DND-41 (cell line): ENCODE data around the gene JAKMIP1.

ENCODE experiments used
- ATAC-seq: fragments of 200-7000 bp; cut with Tn5 transposase; 3 replicates; pipeline ENCODE4 v1.9.1; 2021; ENCODE audit warnings: low read depth; ENCODE audit not compliant: insufficient read depth
- DNase-seq: peaks from one replicate; pipeline ENCODE4 v3.0.0-alpha.2; 2020
- H2AFZ ChIP-seq: 2 replicates; pipeline ENCODE4 v1.6.0; 2012; ENCODE audit warnings: low read depth, low read length
- H3K27ac ChIP-seq: 2 replicates; pipeline ENCODE4 v1.5.1; 2012; ENCODE audit warnings: low read length, inconsistent platforms
- H3K27me3 ChIP-seq: fragments of 200-600 bp; sonication (generic); 2 replicates; pipeline ENCODE4 v1.6.0; 2012; ENCODE audit warnings: low read length, mild to moderate bottlenecking, inconsistent platforms; ENCODE audit not compliant: insufficient read depth, poor library complexity
- H3K36me3 ChIP-seq: 2 replicates; pipeline ENCODE4 v1.5.1; 2012; ENCODE audit warnings: low read length, inconsistent platforms; ENCODE audit not compliant: insufficient read depth
- H3K4me1 ChIP-seq: 2 replicates; pipeline ENCODE4 v1.5.1; 2012; ENCODE audit warnings: mild to moderate bottlenecking, low read length; ENCODE audit not compliant: insufficient read depth
- H3K4me2 ChIP-seq: 2 replicates; pipeline ENCODE4 v1.6.0; 2012; ENCODE audit warnings: mild to moderate bottlenecking, moderate library complexity, low read length, inconsistent platforms; ENCODE audit not compliant: insufficient read depth
- H3K4me3 ChIP-seq, 2 experiments: fragments of 200-600 bp in 1 of 2; shearing (Covaris generic) in 1 of 2; 2 replicates each; pipeline ENCODE4 v1.5.1; 2012 to 2016; ENCODE audit warnings: inconsistent platforms in 2 of 2, low read length in 2 of 2, mild to moderate bottlenecking in 2 of 2, low read depth in 1 of 2, moderate library complexity in 1 of 2
- H3K79me2 ChIP-seq: 2 replicates; pipeline ENCODE4 v1.6.0; 2012; ENCODE audit warnings: low read length, inconsistent platforms; ENCODE audit not compliant: insufficient read depth
- H3K9ac ChIP-seq: 2 replicates; pipeline ENCODE4 v1.6.0; 2012; ENCODE audit warnings: low read depth, mild to moderate bottlenecking, inconsistent platforms, low read length, moderate library complexity
- H3K9me3 ChIP-seq: 2 replicates; pipeline ENCODE4 v1.5.1; 2012; ENCODE audit warnings: low read length, moderate library complexity, mild to moderate bottlenecking, inconsistent platforms; ENCODE audit not compliant: insufficient read depth, severe bottlenecking
- H4K20me1 ChIP-seq: 2 replicates; pipeline ENCODE4 v1.6.0; 2012; ENCODE audit warnings: low read length; ENCODE audit not compliant: insufficient read depth
- EZH2 ChIP-seq: IDR thresholded peaks from 3 replicates; pipeline ENCODE4 v1.6.1; 2012; ENCODE audit warnings: borderline replicate concordance, low read depth, mild to moderate bottlenecking, moderate library complexity, low read length, inconsistent platforms; ENCODE audit not compliant: severe bottlenecking
- TF ChIP-seq, protein P1 (sequence below): IDR thresholded peaks from 2 replicates; pipeline ENCODE4 v1.5.1; 2012; ENCODE audit warnings: borderline replicate concordance, low read length, moderate library complexity, mild to moderate bottlenecking; ENCODE audit not compliant: poor library complexity, severe bottlenecking; ENCODE audit errors: extremely low read depth

Gene JAKMIP1

DNA sequence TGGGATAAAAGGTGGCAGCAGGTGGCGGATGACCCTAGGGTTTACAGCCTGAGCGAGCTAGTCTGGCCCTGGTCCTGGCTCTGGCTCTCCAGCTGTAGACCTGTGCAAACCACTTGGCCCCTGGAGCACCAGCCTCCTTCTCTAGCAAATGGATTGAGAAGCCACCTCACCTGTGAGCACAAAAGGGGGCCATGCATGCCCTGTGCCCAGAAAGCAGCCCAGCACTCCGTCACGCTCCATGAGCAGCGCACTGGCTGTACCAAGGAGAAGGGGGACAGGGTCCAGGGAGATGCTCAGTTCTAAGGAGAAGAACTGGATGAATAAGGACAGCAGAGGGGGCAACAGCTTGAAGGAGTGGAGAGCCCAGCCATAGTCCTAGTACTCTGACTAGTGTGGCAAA, 135.2 kb downstream of the JAKMIP1 start:
- H3K27ac ChIP-seq: no peak overlapping the region
- no peak overlapping the region for H3K9ac ChIP-seq
- peaks cover 7% of the 10 kb centered on the region for H3K27me3 ChIP-seq
- H2AFZ ChIP-seq: no peak overlapping the region
- H3K4me2 ChIP-seq: no peak overlapping the region
- DNase-seq (no peak), ATAC-seq (no peak)
- peaks cover 11% of the 10 kb centered on the region for H3K9me3 ChIP-seq
- H3K36me3 ChIP-seq: no peaks in the 10 kb centered on the region
- H3K4me1 ChIP-seq: no peaks in the 10 kb centered on the region; the same call in 1 of the 2 replicates
- H3K4me3 ChIP-seq: no peak overlapping the region
- H3K79me2 ChIP-seq: no peaks in the 10 kb centered on the region
- TF ChIP-seq, protein P1, sequence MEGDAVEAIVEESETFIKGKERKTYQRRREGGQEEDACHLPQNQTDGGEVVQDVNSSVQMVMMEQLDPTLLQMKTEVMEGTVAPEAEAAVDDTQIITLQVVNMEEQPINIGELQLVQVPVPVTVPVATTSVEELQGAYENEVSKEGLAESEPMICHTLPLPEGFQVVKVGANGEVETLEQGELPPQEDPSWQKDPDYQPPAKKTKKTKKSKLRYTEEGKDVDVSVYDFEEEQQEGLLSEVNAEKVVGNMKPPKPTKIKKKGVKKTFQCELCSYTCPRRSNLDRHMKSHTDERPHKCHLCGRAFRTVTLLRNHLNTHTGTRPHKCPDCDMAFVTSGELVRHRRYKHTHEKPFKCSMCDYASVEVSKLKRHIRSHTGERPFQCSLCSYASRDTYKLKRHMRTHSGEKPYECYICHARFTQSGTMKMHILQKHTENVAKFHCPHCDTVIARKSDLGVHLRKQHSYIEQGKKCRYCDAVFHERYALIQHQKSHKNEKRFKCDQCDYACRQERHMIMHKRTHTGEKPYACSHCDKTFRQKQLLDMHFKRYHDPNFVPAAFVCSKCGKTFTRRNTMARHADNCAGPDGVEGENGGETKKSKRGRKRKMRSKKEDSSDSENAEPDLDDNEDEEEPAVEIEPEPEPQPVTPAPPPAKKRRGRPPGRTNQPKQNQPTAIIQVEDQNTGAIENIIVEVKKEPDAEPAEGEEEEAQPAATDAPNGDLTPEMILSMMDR: no peak
- no peak for TF ChIP-seq EZH2
- no peaks in the 10 kb centered on the region for H4K20me1 ChIP-seq

DNA sequence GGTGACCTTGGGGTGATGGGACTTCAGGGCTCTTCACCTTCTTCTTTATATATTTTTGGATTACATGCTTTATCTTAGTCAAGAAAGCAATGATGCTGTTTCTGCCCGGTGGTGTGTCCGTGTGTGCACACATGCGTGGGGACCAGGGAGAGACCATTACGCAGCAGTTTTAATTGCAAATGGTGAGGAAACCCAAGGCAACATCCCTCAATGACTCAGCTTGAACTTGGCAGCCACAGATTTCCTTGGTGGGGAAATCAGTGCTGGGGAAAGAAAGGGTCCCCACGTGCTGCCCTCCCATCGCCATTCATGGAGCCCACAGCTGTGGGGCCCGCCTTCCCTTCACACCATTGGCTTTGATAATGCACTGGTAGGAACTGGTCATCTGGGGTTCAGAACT, 136.0 kb downstream of the JAKMIP1 start:
- Histone ChIP-seq H3K9ac (no peak overlapping the region), H3K4me1 (no peaks in the 10 kb centered on the region; the same call in 1 of the 2 replicates), H3K36me3 (no peaks in the 10 kb centered on the region), H3K27ac (no peak overlapping the region), H3K4me2 (no peak overlapping the region), H2AFZ (no peak overlapping the region), H3K79me2 (no peaks in the 10 kb centered on the region), H3K27me3 (peaks cover 7% of the 10 kb centered on the region), H3K9me3 (peaks cover 18% of the 10 kb centered on the region), H3K4me3 (no peak overlapping the region), H4K20me1 (no peaks in the 10 kb centered on the region)
- DNase-seq (no peak), ATAC-seq (no peak)
- no peak for TF ChIP-seq EZH2
- TF ChIP-seq, protein P1: no peak

DNA sequence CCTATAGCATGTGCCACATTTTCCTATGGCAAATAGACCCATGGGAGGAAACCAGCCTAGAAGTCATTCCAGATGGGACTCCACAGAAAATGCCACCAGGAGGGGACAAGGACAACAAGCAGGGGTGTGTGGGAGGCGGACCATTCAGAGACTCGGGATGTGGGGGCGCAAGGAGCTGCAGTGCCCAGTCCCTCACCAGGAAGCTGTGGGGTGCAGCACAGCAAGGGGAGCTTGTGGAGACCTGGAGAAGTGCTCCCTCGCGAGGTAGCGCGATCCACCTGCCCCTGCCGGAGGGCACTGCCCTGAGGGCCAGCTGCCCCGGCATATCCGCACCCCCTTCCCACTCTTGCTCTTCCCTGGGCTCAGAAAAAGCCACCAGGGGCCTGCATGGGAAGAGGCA, 136.7 kb downstream of the JAKMIP1 start:
- no peaks in the 10 kb centered on the region for H3K79me2 ChIP-seq

More for the DNA sequence above, 136.7 kb downstream of the JAKMIP1 start:
- DNase-seq (no peak), ATAC-seq (no peak)
- H3K36me3 ChIP-seq: no peaks in the 10 kb centered on the region
- H3K27me3 ChIP-seq: peaks cover 7% of the 10 kb centered on the region
- peaks cover 25% of the 10 kb centered on the region for H3K9me3 ChIP-seq
- H3K4me3 ChIP-seq: no peak overlapping the region
- H3K4me2 ChIP-seq: no peak overlapping the region
- no peaks in the 10 kb centered on the region for H3K4me1 ChIP-seq
- no peak overlapping the region for H3K27ac ChIP-seq
- H2AFZ ChIP-seq: no peak overlapping the region
- no peaks in the 10 kb centered on the region for H4K20me1 ChIP-seq
- no peak overlapping the region for H3K9ac ChIP-seq
- TF ChIP-seq, protein P1: no peak
- no peak for TF ChIP-seq EZH2
